ENCODE measurements around the gene ABCA7. TPM values are rescaled to one million over a fixed set of nuclear protein-coding genes. Genes with fewer than 3 reads are reported as not detected.

The ABCA7 gene
- total and polyA plus RNA-seq, 2 of the 13 experiments (the other 11 are each of a cell fraction or from before 2014, with no cell fraction given), result 4.4 to 32.4 TPM

- no peak for TF ChIP-seq MYNN (CRISPR knock-in tag; IDR thresholded peaks at IDR 0.05; ENCODE audit: low read depth)
- TF ChIP-seq CREM (IDR thresholded peaks at IDR 0.05), result no peak
- TF ChIP-seq CREM (CRISPR knock-in tag; IDR thresholded peaks at IDR 0.05), result no peak
- TF ChIP-seq GFI1 (CRISPR knock-in tag; IDR thresholded peaks at IDR 0.05; ENCODE audit: borderline replicate concordance), result no peak; the same call in 1 of the 2 replicates
- peak; percentile 62; the same call in 1 of the 2 replicates for TF ChIP-seq CBX5 (CRISPR knock-in tag; IDR thresholded peaks at IDR 0.05; ENCODE audit: borderline replicate concordance)
- no peak for TF ChIP-seq ZNF556 (CRISPR knock-in tag; IDR thresholded peaks at IDR 0.05; ENCODE audit: borderline replicate concordance)
- TF ChIP-seq ZBTB1 (CRISPR knock-in tag; IDR thresholded peaks at IDR 0.05; ENCODE audit: borderline replicate concordance), result no peak
These were observed 73.4 kb downstream of the ABCA7 start (continued) for GRCh38 chr19:1113030-1113985.

DNA sequence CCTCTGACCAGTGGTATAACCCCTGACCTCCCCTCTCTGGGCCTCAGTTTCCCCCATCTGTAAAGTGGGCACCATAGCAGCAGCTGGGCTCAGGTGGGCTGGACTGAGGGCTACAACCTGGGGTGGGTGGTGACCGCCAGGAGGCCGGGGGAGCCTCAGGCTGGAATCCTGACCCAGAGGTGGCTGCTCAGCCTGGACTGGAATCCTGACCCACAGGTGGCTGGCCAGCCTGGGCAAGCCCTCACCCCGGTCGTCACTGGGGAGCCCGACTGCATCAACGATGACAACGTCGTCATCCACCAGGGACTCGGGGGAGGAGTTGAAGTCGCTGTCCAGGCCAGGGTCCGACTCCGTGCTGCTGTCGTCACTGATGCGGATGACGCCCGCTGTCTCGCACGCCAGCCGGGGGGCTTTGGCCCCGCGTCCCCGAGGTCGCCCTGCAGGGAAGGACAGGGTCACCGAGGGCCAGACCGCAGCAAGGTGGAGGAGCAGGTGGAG lies 74.1 kb downstream of the ABCA7 start:
- DNase-seq (ENCODE audit: low spot score) (no peak), ATAC-seq (no peak), FAIRE-seq (no peak)
- peak overlapping the region; percentile 75 for H3K4me2 ChIP-seq (ENCODE audit: low read depth, low read length)
- POLR2A ChIA-PET, result interaction anchor here (0.6 to 3.0 kb wide), 13 partner anchors 9 to 155 kb away, joined by 3 to 28 read pairs (median 6); partner anchors contain the start of genes ATP5F1D, CIRBP, CNN2 and GPX4
- WGBS (ENCODE audit: low lambda C conversion rate), result 97% methylated on average over 17 of the region's 25 CpGs
- H3K9ac ChIP-seq (ENCODE audit: insufficient read depth, low read depth, low read length), result peak overlapping the region; percentile 61
- H3K27me3 ChIP-seq (ENCODE audit: control insufficient read depth in 1 of 2, insufficient read depth in 2 of 2, low read length in 2 of 2), result no peaks in the 10 kb centered on the region; a peak in 1 of 5 replicates
- H3K27ac ChIP-seq (ENCODE audit: extremely low read length, insufficient read depth, low read length), result peak overlapping the region; percentile 80
- peaks cover 15% of the 10 kb centered on the region for H3K4me1 ChIP-seq (ENCODE audit: insufficient read depth, low read length)
- in situ Hi-C loops (cut with HindIII; ENCODE audit: extremely low pct_ligation_motif_present, low pct_unique_long_range_greater_than_20kb), result loop anchor here (5.0 kb wide), 1 partner anchor 78 kb away; no protein-coding TSS in a partner anchor
- H4K20me1 ChIP-seq (ENCODE audit: insufficient read depth, low read length), result no peaks in the 10 kb centered on the region
- CTCF ChIA-PET (ENCODE audit: low intra/inter-chr PET ratio, low total read pairs), result interaction anchor here (1.8 kb wide), 1 partner anchor 80 kb away, joined by 28 read pairs; no protein-coding TSS in a partner anchor
- no peaks in the 10 kb centered on the region for H3K9me3 ChIP-seq (ENCODE audit: low read length)
- peak overlapping the region in 2 of 3 experiments; percentile 29 to 60; a peak in 2 of 6 replicates for H3K4me3 ChIP-seq (replicated peaks in 1 of 3; ENCODE audit: insufficient read depth in 1 of 3, low read depth in 2 of 3, low read length in 3 of 3)
- BruUV-seq (replicated peaks), result no TSS peak
- intact Hi-C loops (cut with micrococcal nuclease; ENCODE audit: unreplicated experiment), result loop anchor here (5.0 kb wide), 1 partner anchor 78 kb away; no protein-coding TSS in a partner anchor
- H3K79me2 ChIP-seq (ENCODE audit: insufficient read depth, low read length), result no peaks in the 10 kb centered on the region
- peaks cover 10 to 17% of the 10 kb centered on the region in 2 experiments; a peak in 3 of 5 replicates for H3K36me3 ChIP-seq (replicated peaks in 1 of 2; ENCODE audit: control insufficient read depth in 1 of 2, insufficient read depth in 2 of 2, low read length in 2 of 2)
- H2AFZ ChIP-seq (ENCODE audit: low read length), result no peak overlapping the region
- TF ChIP-seq ZNF768 (CRISPR knock-in tag; IDR thresholded peaks at IDR 0.05) (no peak), AGO2 (optimal IDR thresholded peaks at IDR 0.05; ENCODE audit: low read depth, low read length) (peak; percentile 87), ZNF776 (CRISPR knock-in tag; IDR thresholded peaks at IDR 0.05) (0 out of 2 replicates have a peak, but pooled peaks have one; percentile 58), MAFG (CRISPR knock-in tag; IDR thresholded peaks at IDR 0.05) (no peak), ZMYM3 (CRISPR knock-in tag; IDR thresholded peaks at IDR 0.05) (peak; percentile 40; the same call in 1 of the 2 replicates), SMC3 (IDR thresholded peaks at IDR 0.05; ENCODE audit: low read length) (no peak), ZNF777 (CRISPR knock-in tag; IDR thresholded peaks at IDR 0.05) (no peak), ZNF687 (CRISPR knock-in tag; IDR thresholded peaks at IDR 0.05) (0 out of 2 replicates have a peak, but pooled peaks have one; percentile 0), RBAK (CRISPR knock-in tag; IDR thresholded peaks at IDR 0.05) (no peak), ZMYM2 (CRISPR knock-in tag; IDR thresholded peaks at IDR 0.05) (0 out of 2 replicates have a peak, but pooled peaks have one; percentile 33), PCBP1 (IDR thresholded peaks at IDR 0.05; ENCODE audit: borderline replicate concordance, low read depth, low read length) (0 out of 2 replicates have a peak, but pooled peaks have one; percentile 30), ZNF629 (CRISPR knock-in tag; conservative IDR thresholded peaks at IDR 0.05) (peak; percentile 93)

All from HepG2 (cell line).